Stimulated activated CD4-positive, alpha-beta T cell treated with anti-CD3 and anti-CD28 coated beads, Interleukin-4, amount 100 ng/mL, for 24 hours (primary cell): ENCODE results near the gene GNB5.
A peak's percentile ranks its signal among the peaks of the same experiment; 100 is the strongest.
"Not testable (repeated sequence)": the region's sequence is repeated elsewhere in the genome, so short reads cannot be mapped to it uniquely, and the experiment has no call there.

Experiments used
- DNase-seq: peaks from one replicate; pipeline ENCODE4 v3.0.0-alpha.2; 2020

The GNB5 gene

DNA sequence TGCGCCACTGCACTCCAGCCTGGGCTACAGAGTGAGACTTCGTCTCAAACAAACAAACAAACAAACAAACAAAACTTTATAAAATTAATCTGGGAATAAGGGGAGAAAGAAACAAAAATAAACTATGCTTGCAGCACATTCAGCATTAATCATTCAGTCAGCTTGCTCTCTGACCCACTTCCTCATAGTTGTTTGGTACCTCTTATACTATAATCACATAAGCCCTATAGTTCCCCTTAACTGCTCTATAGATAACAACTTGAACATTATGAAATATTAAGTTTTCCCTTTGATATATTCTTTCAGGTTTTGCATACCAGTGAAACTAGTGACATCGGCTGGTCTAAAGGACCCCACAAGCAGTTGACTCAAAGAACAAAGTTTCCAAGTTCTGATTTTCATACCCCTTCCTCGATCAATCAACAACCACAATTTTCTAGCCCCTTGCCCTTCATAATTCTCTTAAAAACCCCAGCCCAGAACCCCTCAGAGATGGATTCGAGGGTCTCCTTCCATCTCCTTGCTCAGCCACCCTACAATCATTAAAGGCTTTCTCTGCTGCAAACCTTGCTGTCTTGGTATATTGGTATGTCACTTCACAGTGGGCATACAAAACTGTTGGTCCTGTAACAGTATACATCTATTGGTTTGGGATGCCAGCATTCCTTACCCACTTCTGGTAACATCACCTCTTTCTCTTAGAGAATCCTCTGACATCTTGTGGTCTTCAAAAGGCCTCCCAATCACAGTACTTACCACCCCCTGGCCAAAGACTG is 105.0 kb downstream of the GNB5 start:
- no peak for DNase-seq

DNA sequence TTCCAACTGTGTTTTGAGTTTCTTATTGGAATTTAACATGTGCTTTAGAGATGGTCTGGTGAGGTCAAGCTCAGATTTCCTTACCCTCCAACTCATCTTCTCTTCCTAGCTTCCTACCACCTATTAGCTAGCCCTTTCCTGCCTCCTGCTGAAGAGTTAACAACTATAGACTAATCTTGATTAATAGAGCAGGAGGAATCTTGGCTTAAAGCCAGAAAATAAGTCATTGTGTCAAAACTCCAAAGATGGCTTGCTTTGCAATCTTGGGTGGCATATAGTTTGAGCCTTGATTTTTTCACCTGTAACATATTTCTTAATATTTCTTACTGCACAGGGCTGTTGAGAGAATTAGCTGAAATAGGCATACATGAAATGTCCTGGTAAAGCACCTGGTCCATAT is 105.9 kb downstream of the GNB5 start:
- DNase-seq, result no peak

DNA sequence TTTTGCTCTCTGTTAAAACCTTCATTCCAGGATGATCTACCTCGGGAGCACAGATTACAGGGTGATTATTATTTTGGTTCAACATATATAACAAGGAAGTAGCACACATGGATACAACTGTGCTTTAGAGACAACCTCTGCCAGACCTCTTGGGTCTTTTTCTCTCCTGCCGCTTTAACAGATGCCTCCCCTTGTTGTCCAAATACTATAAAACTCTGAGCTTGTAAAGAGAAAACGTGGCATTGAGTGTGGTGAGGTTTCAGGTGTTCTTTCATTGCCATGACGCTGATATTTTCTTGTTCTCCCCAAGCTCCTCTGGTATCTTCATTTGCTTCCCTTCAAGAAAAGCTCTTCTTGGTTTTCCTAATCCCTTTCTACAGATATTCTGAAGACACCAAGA is 107.6 kb downstream of the GNB5 start:
- DNase-seq, result no peak

DNA sequence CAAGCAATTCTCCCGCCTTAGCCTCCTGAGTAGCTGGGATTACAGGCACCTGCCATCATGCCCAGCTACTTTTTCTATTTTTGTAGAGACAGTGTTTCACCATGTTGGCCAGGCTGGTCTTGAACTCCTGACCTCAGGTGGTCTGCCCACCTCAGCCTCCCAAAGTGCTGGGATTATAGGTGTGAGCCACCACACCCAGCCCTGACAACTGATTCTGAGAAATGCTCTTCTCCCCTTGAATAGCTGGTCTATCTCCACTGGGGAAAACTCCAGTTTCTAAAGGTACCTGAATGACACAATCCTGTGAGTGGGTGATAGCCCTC is 108.2 kb downstream of the GNB5 start:
- not testable (repeated sequence) for DNase-seq

DNA sequence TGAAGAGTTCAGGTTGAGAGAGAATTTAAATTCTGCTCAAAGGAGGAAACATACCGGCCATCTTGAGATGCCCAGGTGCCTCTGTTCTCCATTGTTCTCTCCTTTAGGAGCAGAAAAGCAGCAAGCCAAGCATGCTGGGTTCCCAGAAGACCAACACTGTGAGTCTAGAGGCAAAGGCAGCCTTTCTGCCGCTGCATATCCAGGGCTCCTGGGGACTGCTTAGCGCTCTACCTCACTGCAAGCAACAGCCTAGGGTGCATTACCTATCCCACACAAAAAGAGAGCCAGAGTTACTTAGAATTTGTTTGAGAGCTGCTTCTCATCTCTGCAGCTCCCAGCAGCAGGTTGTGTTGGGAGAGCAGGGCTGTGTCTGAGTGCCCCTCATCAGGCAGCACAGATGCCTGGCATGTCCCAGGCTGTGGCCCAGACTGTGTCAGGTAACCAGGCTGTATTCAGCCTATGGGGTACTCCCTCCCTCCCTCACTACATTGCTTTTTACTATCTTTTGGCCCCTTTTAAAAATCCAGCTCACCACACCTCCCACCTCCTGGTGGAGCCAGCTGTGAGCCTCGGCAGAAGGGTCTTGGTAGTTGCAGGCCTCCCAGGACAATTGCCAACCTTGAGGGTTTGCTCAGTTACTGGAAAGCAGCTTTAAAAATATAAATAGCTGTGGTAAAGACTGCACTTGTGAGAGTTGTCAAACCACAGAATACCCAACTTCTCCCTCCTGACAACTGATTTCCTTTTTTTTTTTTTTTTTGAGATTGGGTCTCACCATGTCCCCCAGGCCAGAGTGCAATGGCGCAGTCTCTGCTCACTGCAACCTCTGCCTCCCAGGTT is 108.8 kb downstream of the GNB5 start:
- DNase-seq, result no peak

DNA sequence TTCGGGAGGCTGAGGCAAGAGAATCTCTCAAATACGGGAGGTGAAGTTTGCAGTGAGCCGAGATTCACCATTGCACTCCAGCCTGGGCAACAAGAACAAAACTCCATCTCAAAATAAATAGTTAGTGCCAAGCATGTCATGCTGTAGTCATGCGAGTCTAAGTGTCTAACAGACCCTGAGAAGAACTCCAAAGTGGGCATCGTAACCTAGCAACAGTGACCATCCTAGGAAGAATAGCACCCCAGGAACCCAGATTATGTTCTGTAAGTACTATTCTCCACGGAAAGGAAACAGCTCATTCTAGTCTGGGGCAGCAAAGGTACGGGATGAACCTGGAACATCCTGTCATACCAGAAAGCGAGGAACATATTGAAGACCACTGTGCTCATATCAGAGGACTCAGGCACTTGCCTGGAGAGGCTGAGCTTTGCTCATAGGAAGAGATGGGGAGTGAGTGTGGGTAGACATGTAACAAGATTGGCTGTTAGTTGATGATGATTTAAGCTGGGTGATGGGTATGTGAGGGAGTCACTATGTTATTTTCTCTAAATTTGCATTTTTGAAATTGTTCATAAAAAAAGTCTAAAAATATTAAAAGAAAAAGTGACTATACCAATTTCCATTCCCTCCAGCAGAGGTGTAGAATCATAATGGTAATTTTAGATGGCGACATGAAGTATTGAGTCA is 110.3 kb downstream of the GNB5 start:
- no peak for DNase-seq

DNA sequence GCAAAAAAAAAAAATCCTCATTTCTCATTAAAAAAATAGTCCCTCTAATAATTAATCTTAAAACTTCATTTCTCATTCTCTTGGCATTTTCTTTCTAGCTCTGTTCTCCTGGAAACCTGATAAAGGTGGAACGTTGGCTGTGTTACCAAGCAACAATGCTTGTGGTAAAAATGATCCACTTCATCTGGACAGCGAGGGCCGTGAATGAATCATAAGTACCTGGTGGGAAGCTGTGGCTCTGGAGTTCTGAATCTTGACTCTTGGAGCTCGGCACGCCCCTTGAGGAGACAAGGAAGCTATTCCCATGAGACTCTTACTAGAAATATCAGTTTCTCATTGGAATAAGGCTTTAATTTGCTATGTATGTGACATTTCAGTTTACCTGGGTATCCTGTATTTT is 111.2 kb downstream of the GNB5 start:
- DNase-seq, result no peak

DNA sequence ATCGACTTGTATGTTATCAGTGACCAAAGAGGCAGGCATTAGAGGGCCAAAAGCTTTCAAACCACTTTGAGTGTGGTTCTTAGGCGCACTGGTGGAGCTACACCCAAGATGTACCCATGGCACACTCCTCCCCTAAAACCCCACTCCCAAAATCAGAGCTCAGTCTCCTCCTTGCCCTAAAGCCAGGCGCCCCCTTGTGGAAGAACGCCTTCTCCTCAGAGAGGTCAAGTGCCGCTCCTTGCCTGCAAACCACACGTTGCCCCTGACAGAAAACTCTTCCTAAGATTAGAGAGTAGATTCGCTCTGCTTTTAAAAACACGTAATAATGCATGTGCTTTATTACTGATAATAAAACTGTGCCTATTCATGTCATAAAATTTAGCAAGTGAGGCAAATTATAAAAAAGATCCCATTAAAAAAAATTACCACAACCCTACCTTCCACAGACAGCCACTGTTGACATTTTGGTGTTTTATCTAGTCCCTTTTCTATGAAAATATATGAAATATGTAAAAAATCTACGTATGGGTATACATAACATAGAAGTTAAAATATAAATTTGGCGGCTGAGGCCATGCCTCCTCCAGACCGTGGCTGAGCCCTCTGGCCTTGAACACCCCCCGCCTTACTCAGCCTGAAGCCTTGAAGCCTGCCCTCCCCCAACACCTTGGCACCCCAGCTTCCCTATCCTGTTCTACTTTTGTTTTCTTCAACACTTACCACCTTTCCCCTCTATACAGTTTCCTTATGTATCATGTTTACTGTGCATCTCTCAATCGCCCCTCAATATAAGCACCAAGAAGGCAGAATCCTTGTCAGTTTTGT is 112.1 kb downstream of the GNB5 start:
- DNase-seq, result peak; percentile 88

DNA sequence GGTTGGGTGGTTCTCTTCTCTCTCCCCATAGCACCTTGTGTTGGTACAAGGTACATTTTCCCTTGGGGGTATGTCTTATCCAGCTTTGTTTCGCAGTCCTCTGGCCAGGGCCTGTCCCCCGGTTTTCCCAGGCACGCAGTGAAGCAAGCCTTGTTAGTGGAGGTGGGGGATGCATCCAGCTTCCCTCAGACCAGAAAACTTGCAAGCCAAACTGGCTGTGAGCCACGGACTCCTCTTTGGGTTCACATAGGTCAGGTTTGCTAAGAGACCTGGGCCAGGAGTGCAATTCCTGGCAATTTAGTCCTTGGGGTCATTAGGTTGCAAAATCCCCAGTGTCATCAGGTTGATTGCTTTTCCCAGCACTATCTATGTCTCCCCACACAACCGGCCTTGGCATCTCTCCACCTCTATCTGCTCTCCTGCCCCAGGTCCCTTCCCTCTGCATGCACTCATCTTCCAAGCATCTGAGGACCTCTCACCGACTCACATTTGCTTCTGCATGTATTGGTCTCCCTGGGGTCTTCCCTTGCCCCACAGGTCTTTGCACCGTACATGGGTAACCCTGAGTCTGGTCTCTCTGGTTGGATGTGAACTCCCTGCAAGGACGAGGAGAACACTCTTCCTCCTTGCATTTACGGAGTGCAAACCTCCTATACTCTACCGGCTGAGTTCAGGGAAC is 112.9 kb downstream of the GNB5 start:
- no peak for DNase-seq

DNA sequence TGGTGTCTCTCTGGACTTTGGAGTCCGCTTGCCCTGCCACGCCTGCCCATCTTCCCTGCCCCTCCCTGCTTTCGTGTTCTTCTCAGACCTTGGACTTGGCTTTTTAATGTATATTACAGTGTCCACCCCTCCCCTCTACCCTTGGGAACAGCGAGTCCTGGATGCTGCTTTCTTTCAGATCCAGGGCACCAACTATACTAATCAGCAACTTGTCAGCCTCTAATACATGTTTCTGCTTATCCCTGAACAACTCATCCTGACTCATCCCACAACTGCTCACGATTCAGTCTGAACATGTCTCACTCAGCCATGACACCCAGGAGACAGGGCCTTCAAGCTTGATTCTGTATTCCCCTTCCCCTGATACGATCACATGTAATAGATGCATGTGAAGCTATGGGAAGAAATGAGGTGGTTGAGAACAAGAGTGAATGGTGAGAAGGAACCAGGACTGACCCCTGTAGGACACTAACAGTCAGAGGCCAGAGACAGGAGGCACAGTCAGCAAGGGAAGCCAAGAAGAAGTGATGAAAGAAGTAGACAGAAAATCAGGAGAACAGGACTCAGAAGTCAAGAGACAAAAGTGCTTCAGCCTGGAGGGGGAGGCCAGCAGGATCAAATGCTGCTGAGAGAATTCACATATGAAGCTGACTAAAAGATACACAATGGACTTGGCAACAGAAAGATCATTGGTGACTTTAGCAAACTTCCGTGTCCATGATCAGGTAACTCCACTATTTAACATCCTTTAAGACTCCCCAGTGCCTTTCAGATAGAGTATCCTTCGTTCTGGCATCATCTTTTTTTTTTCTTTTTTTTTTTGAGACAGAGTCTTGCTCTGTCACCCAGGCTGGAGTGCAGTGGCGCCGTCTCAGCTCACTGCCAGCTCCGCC is 114.1 kb downstream of the GNB5 start:
- no peak for DNase-seq

DNA sequence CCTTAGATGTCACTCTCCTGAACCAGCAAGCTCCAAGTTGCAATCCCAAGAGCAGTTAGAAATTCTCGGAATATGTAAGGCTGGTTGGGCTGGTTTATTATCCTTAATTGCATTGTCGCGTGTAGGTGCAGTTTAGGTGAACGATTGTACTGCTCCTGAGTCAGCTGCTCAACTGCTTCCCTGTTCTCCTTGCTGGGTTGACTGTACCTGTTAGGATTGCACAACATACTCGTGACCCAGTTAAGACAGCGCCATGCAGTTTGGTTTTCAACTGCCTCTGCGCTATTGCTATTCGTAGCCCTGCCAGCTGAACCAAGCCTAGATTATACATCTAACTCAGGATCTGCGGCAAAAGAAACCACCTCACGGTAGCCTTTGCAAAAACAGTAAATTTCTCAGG is 119.6 kb downstream of the GNB5 start:
- DNase-seq, result no peak

DNA sequence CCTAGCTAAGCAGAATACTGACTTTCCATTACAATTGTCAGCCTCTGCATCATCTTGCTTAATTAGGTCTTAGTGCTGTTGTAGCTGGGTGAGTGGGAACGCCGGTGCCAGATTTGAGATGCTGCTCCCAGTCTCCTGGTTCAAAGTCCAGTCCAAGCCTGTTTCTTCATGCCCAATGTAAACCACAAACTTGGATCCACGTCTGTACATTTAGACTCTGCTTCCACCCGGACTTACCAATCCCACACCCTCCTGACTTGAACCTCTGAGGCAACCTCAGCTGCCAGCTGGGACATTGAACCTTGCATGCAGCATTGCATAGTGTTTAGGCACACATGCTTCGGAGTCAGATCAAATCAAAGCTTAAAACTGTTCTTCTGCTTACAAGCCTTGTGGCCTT is 121.6 kb downstream of the GNB5 start:
- DNase-seq, result no peak

DNA sequence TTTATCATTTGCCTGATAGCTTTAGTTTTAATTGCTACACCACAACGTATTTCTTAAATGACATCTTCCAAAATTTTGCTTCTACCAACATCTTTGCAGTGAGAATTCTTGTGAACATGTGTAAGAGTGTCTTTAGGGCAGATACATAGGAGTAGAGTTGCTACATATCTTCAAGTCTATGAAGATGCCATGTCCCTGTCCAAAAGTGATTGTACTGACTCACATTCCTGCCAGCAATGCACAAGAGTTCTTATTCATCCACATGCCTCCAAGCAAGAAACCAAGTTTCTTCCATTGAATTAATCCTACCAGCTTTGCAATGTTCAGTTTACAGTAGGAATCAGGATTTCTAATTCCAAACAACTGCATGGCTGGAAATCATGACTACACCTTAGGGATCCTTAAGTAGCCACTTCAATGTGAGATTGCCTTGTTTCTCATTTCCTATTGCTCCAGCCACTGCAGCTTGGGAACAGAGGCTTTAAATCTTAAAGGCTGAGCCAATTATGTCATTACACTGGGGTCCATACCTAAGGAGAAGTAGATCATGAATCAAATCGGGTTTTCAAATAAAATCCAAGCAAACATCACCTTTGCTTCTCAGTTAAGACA is 123.1 kb downstream of the GNB5 start:
- DNase-seq, result no peak

DNA sequence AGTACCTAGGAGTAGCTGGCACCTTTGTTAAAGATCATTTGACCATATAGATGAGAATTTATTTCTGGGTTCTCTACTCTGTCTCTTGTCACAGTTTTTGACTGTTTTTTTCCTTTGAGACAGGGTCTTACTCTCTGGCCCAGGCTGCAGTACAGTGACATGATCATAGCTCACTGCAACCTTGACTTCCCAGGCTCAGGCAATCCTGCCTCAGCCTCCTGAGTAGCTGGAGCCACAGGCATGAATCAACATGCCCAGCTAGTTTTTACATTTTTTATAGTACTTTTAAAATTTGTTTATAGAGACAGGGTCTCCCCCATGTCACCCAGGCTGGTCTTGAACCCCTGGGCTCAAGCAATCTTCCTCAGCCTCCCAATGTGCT is 123.7 kb downstream of the GNB5 start:
- no peak for DNase-seq

DNA sequence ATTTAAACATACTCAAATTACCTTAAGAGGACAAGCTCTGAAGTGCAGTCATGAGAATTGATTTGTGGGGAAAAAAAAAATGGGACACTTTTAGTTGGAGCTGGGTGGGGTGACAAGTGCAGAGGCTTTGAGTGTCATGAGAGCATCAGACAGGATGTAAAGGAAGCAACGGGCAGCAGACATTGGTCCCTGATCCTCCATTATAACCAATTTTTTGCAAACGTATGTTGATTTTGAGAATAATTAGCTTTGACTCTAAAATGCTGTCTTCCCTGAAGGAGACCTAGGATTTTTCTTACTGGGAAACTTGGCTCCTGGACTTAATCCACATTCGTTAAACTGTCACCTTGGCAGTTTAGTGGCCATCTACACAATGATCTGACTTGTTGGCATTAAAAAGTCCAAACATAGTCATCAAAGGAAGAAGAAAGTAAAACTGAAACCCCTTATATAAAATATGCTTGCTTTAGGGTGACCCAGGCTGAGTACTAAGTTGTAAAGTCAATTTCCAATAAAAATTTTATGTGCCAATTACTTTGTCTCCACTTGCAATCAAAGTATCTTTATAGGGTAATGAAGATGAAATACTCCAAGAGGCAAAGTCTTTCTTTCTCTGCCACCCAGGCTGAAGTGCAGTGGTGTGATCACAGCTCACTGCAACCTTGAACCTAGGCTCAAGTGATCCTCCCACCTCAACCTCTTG is 124.2 kb downstream of the GNB5 start:
- no peak for DNase-seq
